HepG2 (cell line): ENCODE measurements around the gene GALR3. TPM values are rescaled to one million over a fixed set of nuclear protein-coding genes. Genes with fewer than 3 reads are reported as not detected.
A peak's percentile ranks its signal among the peaks of the same experiment; 100 is the strongest.

Source experiments
- ATAC-seq: fragments of 200-7000 bp; cut with Tn5 transposase; 3 replicates; pipeline ENCODE4 v1.9.1; 2020; ENCODE audit warnings: mild to moderate bottlenecking, moderate library complexity
- BruUV-seq: library from RNA; stranded (reverse); fragments of 400-500 nt; replicated peaks from 2 replicates; lab custom pipeline; 2021; lab: Mats Ljungman, UMichigan
- CTCF ChIA-PET: fragments of 300-600 bp; formaldehyde crosslinking; extraction: SDS; loops from one replicate; lab custom pipeline; 2021; ENCODE audit warnings: low total read pairs, inconsistent platforms, low intra/inter-chr PET ratio; lab: Yijun Ruan, JAX
- POLR2A ChIA-PET: fragments of 350-600 bp; sonication (Branson Sonifier 250); formaldehyde crosslinking; loops from one replicate; lab custom pipeline; 2020; ENCODE audit warnings: antibody characterized with exemption, inconsistent platforms; lab: Yijun Ruan, JAX
- DNase-seq: peaks from one replicate; pipeline ENCODE4 v3.0.0-alpha.2; 2015; ENCODE audit warnings: low spot score
- FAIRE-seq: peaks from 3 replicates; lab custom pipeline; 2011; peaks lifted over from hg19 to GRCh38; lab: Jason Lieb, UNC
- H2AFZ ChIP-seq: one replicate; pipeline ENCODE4 v1.6.1; 2011; ENCODE audit warnings: low read length, inconsistent platforms
- H3K27ac ChIP-seq: fragments of 300-600 bp; 3 replicates; pipeline ENCODE4 v1.8.0; 2011; ENCODE audit warnings: mixed run types, mild to moderate bottlenecking, mixed read lengths, low read length, inconsistent platforms; ENCODE audit not compliant: insufficient read depth; ENCODE audit errors: extremely low read length
- H3K27me3 ChIP-seq, 2 experiments: fragments of 200-600 bp in 1 of 2; 2 replicates in 1 of 2; 3 replicates in 1 of 2; pipeline versions ENCODE4 v1.6.0 to v1.8.0; 2011; ENCODE audit warnings: low read length in 2 of 2, mild to moderate bottlenecking in 2 of 2, moderate library complexity in 2 of 2, inconsistent platforms in 1 of 2; ENCODE audit not compliant: insufficient read depth in 2 of 2, control insufficient read depth in 1 of 2
- H3K36me3 ChIP-seq, 2 experiments: fragments of 200-600 bp in 1 of 2; replicated peaks in 1 of 2; 2 replicates in 1 of 2; 3 replicates in 1 of 2; pipeline versions ENCODE4 v1.5.1 to v1.8.0; 2011; ENCODE audit warnings: low read length in 2 of 2, inconsistent platforms in 1 of 2; ENCODE audit not compliant: insufficient read depth in 2 of 2, control insufficient read depth in 1 of 2
- H3K4me1 ChIP-seq: 2 replicates; pipeline ENCODE4 v1.5.1; 2012; ENCODE audit warnings: low read length, inconsistent platforms; ENCODE audit not compliant: insufficient read depth
- H3K4me2 ChIP-seq: 2 replicates; pipeline ENCODE4 v1.6.0; 2011; ENCODE audit warnings: low read depth, low read length, inconsistent platforms
- H3K4me3 ChIP-seq, 3 experiments: fragments of 200-600 bp in 1 of 3; sonication (generic), shearing (Covaris generic) in 1 of 3; replicated peaks in 1 of 3; 2 replicates each; pipeline ENCODE4 v1.5.1; 2011 to 2016; ENCODE audit warnings: low read length in 3 of 3, inconsistent platforms in 2 of 3, low read depth in 2 of 3, mild to moderate bottlenecking in 2 of 3, control low read depth in 1 of 3, mixed read lengths in 1 of 3; ENCODE audit not compliant: insufficient read depth in 1 of 3
- H3K79me2 ChIP-seq: one replicate; pipeline ENCODE4 v1.6.1; 2011; ENCODE audit warnings: low read length, inconsistent platforms; ENCODE audit not compliant: insufficient read depth
- H3K9ac ChIP-seq: 2 replicates; pipeline ENCODE4 v1.6.0; 2011; ENCODE audit warnings: mild to moderate bottlenecking, low read depth, low read length, inconsistent platforms; ENCODE audit not compliant: insufficient read depth
- H3K9me3 ChIP-seq: 2 replicates; pipeline ENCODE4 v1.5.1; 2012; ENCODE audit warnings: mild to moderate bottlenecking, low read length
- H4K20me1 ChIP-seq: 2 replicates; pipeline ENCODE4 v1.6.0; 2011; ENCODE audit warnings: inconsistent platforms, mild to moderate bottlenecking, low read length, moderate library complexity; ENCODE audit not compliant: insufficient read depth
- AGO2 ChIP-seq: fragments of 200-400 bp; formaldehyde crosslinking; optimal IDR thresholded peaks from 2 replicates; pipeline ENCODE3; 2017; ENCODE audit warnings: mild to moderate bottlenecking, low read depth, low read length, moderate library complexity
- ARNT ChIP-seq: fragments of 450-650 bp; IDR thresholded peaks from 2 replicates; pipeline ENCODE4 v1.6.1; 2017
- ATF7-NPFF ChIP-seq: sonication (generic); formaldehyde crosslinking; IDR thresholded peaks from 2 replicates; pipeline ENCODE4 v1.8.1; 2023; ENCODE audit warnings: mild to moderate bottlenecking, low read depth, missing genetic modification reagents, moderate library complexity
- DPF2 ChIP-seq: sonication (generic); formaldehyde crosslinking; IDR thresholded peaks from 2 replicates; pipeline ENCODE4 v1.4.0; 2020; ENCODE audit warnings: mild to moderate bottlenecking, low read depth, missing genetic modification reagents, borderline replicate concordance
- HOXA9 ChIP-seq: sonication (generic); formaldehyde crosslinking; IDR thresholded peaks from 2 replicates; pipeline ENCODE4 v1.8.1; 2022; ENCODE audit warnings: missing genetic modification reagents, mild to moderate bottlenecking, moderate library complexity, borderline replicate concordance
- PCBP1 ChIP-seq: fragments of 200-400 bp; formaldehyde crosslinking; IDR thresholded peaks from 2 replicates; pipeline ENCODE4 v1.6.1; 2017; ENCODE audit warnings: mild to moderate bottlenecking, low read depth, low read length, borderline replicate concordance
- PHF20 ChIP-seq: sonication (generic); formaldehyde crosslinking; IDR thresholded peaks from 2 replicates; pipeline ENCODE4 v1.5.0; 2020; ENCODE audit warnings: mild to moderate bottlenecking, missing genetic modification reagents
- POGZ ChIP-seq: sonication (generic); formaldehyde crosslinking; IDR thresholded peaks from 2 replicates; pipeline ENCODE4 v1.4.0; 2020; ENCODE audit warnings: mild to moderate bottlenecking, missing genetic modification reagents
- SKIL ChIP-seq: sonication (generic); formaldehyde crosslinking; IDR thresholded peaks from 2 replicates; pipeline ENCODE4 v1.8.0; 2022; ENCODE audit warnings: missing genetic modification reagents, mild to moderate bottlenecking, moderate library complexity, borderline replicate concordance
- TCF7 ChIP-seq: sonication (generic); IDR thresholded peaks from 2 replicates; pipeline ENCODE4 v1.6.1; 2016; ENCODE audit warnings: antibody characterized with exemption, low read depth
- TP53 ChIP-seq: sonication (generic); formaldehyde crosslinking; conservative IDR thresholded peaks from 2 replicates; pipeline ENCODE4 v1.4.0; 2020; ENCODE audit warnings: missing genetic modification reagents
- ZMYM4 ChIP-seq: sonication (generic); formaldehyde crosslinking; IDR thresholded peaks from 2 replicates; pipeline ENCODE4 v1.8.1; 2023; ENCODE audit warnings: mild to moderate bottlenecking, missing genetic modification reagents
- ZNF782 ChIP-seq: sonication (generic); formaldehyde crosslinking; IDR thresholded peaks from 2 replicates; pipeline ENCODE4 v1.4.0; 2020; ENCODE audit warnings: missing genetic modification reagents, mild to moderate bottlenecking, borderline replicate concordance
- ZNF841 ChIP-seq: sonication (generic); formaldehyde crosslinking; IDR thresholded peaks from 2 replicates; pipeline ENCODE4 v1.8.1; 2023; ENCODE audit warnings: missing genetic modification reagents, borderline replicate concordance
- ZUFSP ChIP-seq: sonication (generic); formaldehyde crosslinking; IDR thresholded peaks from 2 replicates; pipeline ENCODE4 v1.9.0; 2021; ENCODE audit warnings: missing genetic modification reagents, mild to moderate bottlenecking, borderline replicate concordance
- WGBS: methylation state at CpG from one replicate; pipeline ENCODE4 v1.1.6; 2017; ENCODE audit warnings: low lambda C conversion rate; 5-methylcytosine and 5-hydroxymethylcytosine counted together
- in situ Hi-C: cut with HindIII; loops from 2 replicates; pipeline ENCODE4 v1.10.0; 2017; ENCODE audit warnings: low pct_unique_long_range_greater_than_20kb; ENCODE audit not compliant: extremely low pct_ligation_motif_present
- intact Hi-C: fragments of 100-400 bp; cut with micrococcal nuclease; formaldehyde crosslinking; loops from one replicate; pipeline ENCODE4 v1.10.0; 2022; ENCODE audit not compliant: unreplicated experiment
- polyA plus RNA-seq, 8 experiments: library from polyadenylated mRNA; depleted of rRNA in 3 of 8; stranded (reverse) in 7 of 8; unstranded in 1 of 8; fragments of >200 nt; fragmentation: Illumina TruSeq in 4 of 8; extraction: Trizol in 4 of 8; gene quantifications; 2 replicates each; pipeline versions ENCODE4 v1.2.1 to v1.2.3, GENCODE V29; 2011 to 2016; ENCODE audit warnings: low read depth in 4 of 8, missing spikeins in 1 of 8, mixed read lengths in 1 of 8; ENCODE audit not compliant: insufficient read depth in 1 of 8
- total RNA-seq, 5 experiments: library from RNA; depleted of rRNA; stranded (reverse); fragments of >200 nt; fragmentation: Illumina TruSeq; extraction: Trizol; gene quantifications; 2 replicates each; pipeline ENCODE4 v1.2.3, GENCODE V29; 2016; ENCODE audit warnings: low read depth in 1 of 5
- TF ChIP-seq, protein P1 (sequence below): sonication (generic); formaldehyde crosslinking; IDR thresholded peaks from 2 replicates; pipeline ENCODE4 v1.5.0; 2020; ENCODE audit warnings: missing genetic modification reagents

The GALR3 gene
- total and polyA plus RNA-seq, 2 of the 13 experiments (the other 11 are each of a cell fraction or from before 2014, with no cell fraction given): 0.13 TPM; not detected in 1

DNA sequence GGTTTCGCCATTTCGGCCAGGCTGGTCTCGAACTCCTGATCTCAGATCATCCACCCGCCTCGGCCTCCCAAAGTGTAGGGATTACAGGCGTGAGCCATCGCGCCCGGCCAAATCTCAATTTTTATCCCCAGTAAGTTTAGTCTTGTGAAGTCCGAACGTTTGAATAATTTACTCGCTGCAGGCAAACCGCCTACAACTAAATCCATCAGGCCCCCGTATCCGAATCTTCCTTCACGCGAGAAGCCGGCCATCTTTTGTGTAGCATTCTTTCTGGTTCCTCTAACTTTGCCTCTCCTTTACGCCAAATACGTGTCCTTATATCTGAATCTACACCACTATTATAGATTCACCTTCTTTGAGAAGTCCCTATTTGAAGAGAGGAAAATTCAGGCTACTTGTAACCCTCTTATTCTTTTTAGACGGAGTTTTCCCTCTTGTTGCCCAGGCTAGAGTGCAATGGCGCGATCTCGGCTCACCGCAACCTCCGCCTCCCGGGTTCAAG is 25.5 kb downstream of the GALR3 start (continued):
- TF ChIP-seq, protein P1, sequence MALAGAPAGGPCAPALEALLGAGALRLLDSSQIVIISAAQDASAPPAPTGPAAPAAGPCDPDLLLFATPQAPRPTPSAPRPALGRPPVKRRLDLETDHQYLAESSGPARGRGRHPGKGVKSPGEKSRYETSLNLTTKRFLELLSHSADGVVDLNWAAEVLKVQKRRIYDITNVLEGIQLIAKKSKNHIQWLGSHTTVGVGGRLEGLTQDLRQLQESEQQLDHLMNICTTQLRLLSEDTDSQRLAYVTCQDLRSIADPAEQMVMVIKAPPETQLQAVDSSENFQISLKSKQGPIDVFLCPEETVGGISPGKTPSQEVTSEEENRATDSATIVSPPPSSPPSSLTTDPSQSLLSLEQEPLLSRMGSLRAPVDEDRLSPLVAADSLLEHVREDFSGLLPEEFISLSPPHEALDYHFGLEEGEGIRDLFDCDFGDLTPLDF (CRISPR knock-in tag): no peak; the same call in 1 of the 2 replicates
- TF ChIP-seq PHF20 (CRISPR knock-in tag) (no peak), HOXA9 (0 out of 2 replicates have a peak, but pooled peaks have one; percentile 22), ZUFSP (CRISPR knock-in tag) (no peak), ZNF782 (CRISPR knock-in tag) (peak; percentile 40; the same call in 1 of the 2 replicates)

DNA sequence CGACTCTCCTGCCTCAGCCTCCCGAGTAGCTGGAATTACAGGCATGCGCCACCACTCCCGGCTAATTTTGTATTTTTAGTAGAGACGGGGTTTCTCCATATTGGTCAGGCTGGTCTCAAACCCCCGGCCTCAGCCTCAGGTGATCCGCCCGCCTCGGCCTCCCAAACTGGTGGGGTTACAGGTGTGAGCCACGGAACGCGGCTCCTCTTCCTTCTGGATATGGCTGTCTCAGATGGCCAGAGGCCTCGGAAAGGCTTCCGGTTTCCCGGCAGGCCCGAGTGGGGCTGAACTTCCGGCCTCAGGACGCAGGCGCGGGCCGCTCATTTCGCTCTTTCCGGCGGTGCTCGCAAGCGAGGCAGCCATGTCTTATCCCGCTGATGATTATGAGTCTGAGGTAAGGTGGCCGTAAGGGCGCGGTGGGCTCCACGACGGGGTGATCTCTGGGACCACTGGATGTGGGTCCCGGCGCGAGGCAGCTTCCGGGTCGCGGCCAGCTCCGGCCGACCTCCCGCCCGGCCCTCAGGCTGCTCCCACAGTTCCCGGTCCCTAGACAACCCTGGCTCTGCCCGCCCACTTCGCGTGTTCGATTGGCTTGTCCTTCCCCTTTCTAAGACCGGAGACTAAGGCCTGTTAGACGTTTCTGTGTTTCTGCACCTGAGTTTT is 26.0 kb downstream of the GALR3 start, which contains the start of gene EIF3L:
TSS of gene EIF3L (plus strand) at position 331 of the 663 bp plus-strand sequence. CDS start at position 362, 31 bp downstream.
- H3K9ac ChIP-seq: peak within 1 kb of the TSS; percentile 94
- no TSS peak for BruUV-seq
- H3K4me1 ChIP-seq: peaks cover 47% of the 10 kb centered on the region
- intact Hi-C loops: no loop called here
- DNase-seq (peak; percentile 85), FAIRE-seq (no peak), ATAC-seq (peak; percentile 91)
- peaks cover 11 to 34% of the 10 kb centered on the region in 2 experiments for H3K36me3 ChIP-seq
- no peak within 1 kb of the TSS for H2AFZ ChIP-seq
- no peaks in the 10 kb centered on the region; a peak in 2 of 5 replicates for H3K27me3 ChIP-seq
- H3K27ac ChIP-seq: peak within 1 kb of the TSS; percentile 95
- H4K20me1 ChIP-seq: no peaks in the 10 kb centered on the region
- ChIA-PET CTCF (no interaction called here), POLR2A (interaction anchor here (1.2 to 3.8 kb wide), 3 partner anchors 14 to 44 kb away, joined by 3 to 14 read pairs (median 5); a partner anchor contains a TSS)
- peak within 1 kb of the TSS; percentile 72 to 93 (median 82) for H3K4me3 ChIP-seq
- peak within 1 kb of the TSS; percentile 79 for H3K4me2 ChIP-seq
- under 1% methylated on average over 16 of the region's 49 CpGs for WGBS
- H3K79me2 ChIP-seq: peaks cover 52% of the 10 kb centered on the region
- no peaks in the 10 kb centered on the region for H3K9me3 ChIP-seq
- in situ Hi-C loops: no loop called here
- TF ChIP-seq SKIL (CRISPR knock-in tag): no peak
- TF ChIP-seq ZMYM4 (CRISPR knock-in tag): peak; percentile 78
- no peak for TF ChIP-seq DPF2 (CRISPR knock-in tag)
- 0 out of 2 replicates have a peak, but pooled peaks have one; percentile 63 for TF ChIP-seq TP53
- TF ChIP-seq POGZ (CRISPR knock-in tag): no peak; the same call in none of the 2 replicates
- no peak for TF ChIP-seq ZNF841 (CRISPR knock-in tag)
- peak; percentile 47 for TF ChIP-seq AGO2
- TF ChIP-seq ARNT: no peak
- peak; percentile 69 for TF ChIP-seq ATF7-NPFF
- no peak for TF ChIP-seq TCF7
- no peak for TF ChIP-seq PCBP1
